ENCODE results near the gene TPM2.

The TPM2 gene

DNA sequence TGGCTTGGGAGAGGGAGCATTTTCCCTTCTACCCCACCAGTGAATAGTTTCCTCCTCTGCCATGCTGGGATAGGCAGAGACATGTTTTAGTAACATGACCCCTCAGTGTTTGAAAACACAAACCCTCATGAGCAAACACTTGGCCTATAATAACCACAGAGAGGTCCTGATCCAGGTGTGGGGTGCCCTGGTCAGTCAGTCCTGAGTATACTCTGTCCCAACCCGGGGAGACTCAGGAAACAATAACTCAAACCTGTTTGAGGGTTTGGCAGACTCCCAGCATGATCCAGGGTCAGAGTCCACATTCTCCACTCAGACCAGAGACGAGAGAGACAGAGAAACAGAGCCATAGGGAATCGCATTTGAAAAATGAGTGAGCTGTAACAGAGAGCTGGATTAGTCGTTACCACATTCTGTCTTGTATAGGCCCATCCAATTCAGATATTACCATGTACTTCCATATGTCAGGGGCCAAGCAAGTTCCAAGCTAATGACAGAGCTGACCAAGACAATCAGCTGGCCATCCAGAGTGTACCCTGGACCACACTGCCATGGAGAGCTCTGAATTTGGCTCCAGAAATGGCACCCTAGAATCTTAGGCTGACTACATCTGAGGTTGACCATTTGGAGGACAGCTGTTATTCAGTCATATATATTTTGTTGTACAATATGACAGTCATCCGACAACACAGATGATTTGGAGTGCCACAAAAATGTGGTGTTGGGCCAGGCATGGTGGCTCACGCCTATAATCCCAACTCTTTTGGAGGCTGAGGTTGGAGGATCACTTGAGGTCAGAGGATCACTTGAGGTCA lies 20.2 kb downstream of the TPM2 start:
- Histone ChIP-seq H3K4me3 (no peak overlapping the region), H3K27ac (no peak overlapping the region), H3K9me3 (ENCODE audit: low read depth, low read length) (no peaks in the 10 kb centered on the region), H3K36me3 (ENCODE audit: insufficient read depth, low read length) (no peaks in the 10 kb centered on the region), H3K9ac (ENCODE audit: insufficient read length) (no peak overlapping the region)
- no peak for DNase-seq (ENCODE audit: low read depth, low spot score)
- TF ChIP-seq FOXP2 (optimal IDR thresholded peaks at IDR 0.05; ENCODE audit: control extremely low read depth, extremely low read length, insufficient read depth) = no peak
- TF ChIP-seq POLR2AphosphoS5 (IDR thresholded peaks at IDR 0.05; ENCODE audit: borderline replicate concordance, low read depth, low read length) = no peak
- no peak for TF ChIP-seq EZH2 (IDR thresholded peaks at IDR 0.05)

DNA sequence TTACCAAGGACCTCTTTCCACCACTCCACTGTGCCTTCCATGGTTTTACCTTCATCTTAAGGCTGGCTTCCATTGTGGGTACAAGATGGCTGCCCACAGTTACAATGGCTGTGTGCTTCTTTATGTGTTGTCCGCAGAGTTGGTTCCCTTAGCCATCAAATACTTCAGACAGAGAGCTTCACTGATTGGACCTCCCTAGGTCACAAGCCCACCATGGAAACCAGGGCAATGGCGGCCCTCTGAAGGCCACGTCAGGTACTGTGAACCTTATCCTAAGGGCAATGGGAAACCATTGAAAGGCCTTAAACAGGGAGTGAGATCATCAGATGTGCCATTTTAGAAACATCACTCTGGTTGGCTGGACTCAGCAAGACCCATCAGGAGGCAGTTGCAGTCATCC lies 21.8 kb downstream of the TPM2 start:
- peaks cover 3% of the 10 kb centered on the region; the same call in 1 of the 2 replicates for H3K36me3 ChIP-seq (ENCODE audit: insufficient read depth, low read length)
- TF ChIP-seq FOXP2 (optimal IDR thresholded peaks at IDR 0.05; ENCODE audit: control extremely low read depth, extremely low read length, insufficient read depth) (no peak), EZH2 (IDR thresholded peaks at IDR 0.05) (no peak), POLR2AphosphoS5 (IDR thresholded peaks at IDR 0.05; ENCODE audit: borderline replicate concordance, low read depth, low read length) (no peak)
- no peak overlapping the region for H3K27ac ChIP-seq
- H3K4me3 ChIP-seq = no peak overlapping the region
- no peak for DNase-seq (ENCODE audit: low read depth, low spot score)
- H3K9ac ChIP-seq (ENCODE audit: insufficient read length) = no peak overlapping the region
- no peaks in the 10 kb centered on the region for H3K9me3 ChIP-seq (ENCODE audit: low read depth, low read length)

DNA sequence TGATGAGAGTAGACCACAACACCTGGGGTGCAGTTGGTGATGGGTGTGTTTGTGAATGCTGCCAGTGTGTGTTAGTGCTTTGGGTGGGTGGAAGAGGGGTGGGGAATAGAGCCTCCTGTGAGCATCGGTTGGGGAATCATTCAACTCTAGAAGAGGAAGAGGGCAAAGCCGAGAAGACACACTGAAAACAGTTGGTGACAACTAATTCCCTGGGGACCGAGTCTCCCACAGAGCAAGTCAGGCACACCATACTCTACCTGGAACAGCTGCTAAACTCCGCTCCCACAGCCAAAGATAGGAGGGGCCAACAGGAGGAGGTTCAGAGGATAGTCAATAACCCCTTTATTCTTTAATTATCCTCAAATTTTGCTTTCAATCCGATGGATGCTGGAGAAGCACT lies 23.2 kb downstream of the TPM2 start:
- no peak overlapping the region for H3K4me3 ChIP-seq
- no peak overlapping the region for H3K27ac ChIP-seq
- TF ChIP-seq POLR2AphosphoS5 (IDR thresholded peaks at IDR 0.05; ENCODE audit: borderline replicate concordance, low read depth, low read length) (no peak), EZH2 (IDR thresholded peaks at IDR 0.05) (no peak), FOXP2 (optimal IDR thresholded peaks at IDR 0.05; ENCODE audit: control extremely low read depth, extremely low read length, insufficient read depth) (no peak)
- no peak overlapping the region for H3K9ac ChIP-seq (ENCODE audit: insufficient read length)
- H3K36me3 ChIP-seq (ENCODE audit: insufficient read depth, low read length) = peaks cover 17% of the 10 kb centered on the region
- DNase-seq (ENCODE audit: low read depth, low spot score) = no peak
- H3K9me3 ChIP-seq (ENCODE audit: low read depth, low read length) = no peaks in the 10 kb centered on the region

DNA sequence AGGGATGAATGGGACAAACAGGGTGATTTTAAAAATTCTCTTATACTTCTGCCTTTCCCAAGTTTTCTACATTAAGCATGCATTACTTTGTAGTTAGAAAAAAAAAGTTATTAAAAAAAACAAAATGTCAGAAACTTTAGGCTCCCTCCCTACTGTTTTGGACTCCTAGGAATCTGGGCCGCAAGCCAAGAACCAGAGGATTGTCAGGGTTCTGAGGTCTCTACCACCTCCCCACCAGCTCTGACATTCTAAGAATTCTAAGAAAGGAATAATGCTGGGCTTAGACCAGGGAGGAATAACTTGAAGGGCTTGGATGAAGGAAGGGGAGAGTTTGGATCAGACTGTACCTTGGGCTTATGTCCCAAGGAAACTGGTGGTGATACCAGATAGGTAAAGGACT lies 23.7 kb downstream of the TPM2 start:
- DNase-seq (ENCODE audit: low read depth, low spot score) = no peak
- TF ChIP-seq POLR2AphosphoS5 (IDR thresholded peaks at IDR 0.05; ENCODE audit: borderline replicate concordance, low read depth, low read length) (no peak), FOXP2 (optimal IDR thresholded peaks at IDR 0.05; ENCODE audit: control extremely low read depth, extremely low read length, insufficient read depth) (no peak), EZH2 (IDR thresholded peaks at IDR 0.05) (no peak)
- Histone ChIP-seq H3K9ac (ENCODE audit: insufficient read length) (peak overlapping the region; percentile 87), H3K27ac (no peak overlapping the region), H3K4me3 (peak overlapping the region; percentile 95; the same call in 1 of the 2 replicates), H3K9me3 (ENCODE audit: low read depth, low read length) (no peaks in the 10 kb centered on the region), H3K36me3 (ENCODE audit: insufficient read depth, low read length) (peaks cover 19% of the 10 kb centered on the region)

DNA sequence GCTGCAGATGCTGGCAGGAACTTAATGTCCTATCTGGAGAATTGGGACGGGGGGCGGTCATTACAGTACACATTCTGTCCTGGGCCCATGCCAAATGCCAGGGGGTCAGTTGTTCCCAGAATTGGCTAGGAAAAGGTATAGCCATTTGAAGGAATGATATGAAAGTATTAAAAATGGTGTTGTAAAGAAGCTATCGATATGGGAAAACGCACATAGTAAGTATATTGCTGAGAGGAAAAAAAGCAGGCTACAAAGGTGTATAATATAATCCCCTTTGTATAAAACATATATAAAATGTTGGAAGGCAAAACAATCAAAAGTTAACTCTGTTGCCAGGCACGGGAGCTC lies 24.3 kb downstream of the TPM2 start:
- no peak for DNase-seq (ENCODE audit: low read depth, low spot score)
- no peak overlapping the region for H3K27ac ChIP-seq
- TF ChIP-seq POLR2AphosphoS5 (IDR thresholded peaks at IDR 0.05; ENCODE audit: borderline replicate concordance, low read depth, low read length) (no peak), EZH2 (IDR thresholded peaks at IDR 0.05) (no peak), FOXP2 (optimal IDR thresholded peaks at IDR 0.05; ENCODE audit: control extremely low read depth, extremely low read length, insufficient read depth) (no peak)
- H3K9ac ChIP-seq (ENCODE audit: insufficient read length) = peak overlapping the region; percentile 87
- H3K9me3 ChIP-seq (ENCODE audit: low read depth, low read length) = no peaks in the 10 kb centered on the region
- H3K4me3 ChIP-seq = peak overlapping the region; percentile 95
- H3K36me3 ChIP-seq (ENCODE audit: insufficient read depth, low read length) = peaks cover 25% of the 10 kb centered on the region

DNA sequence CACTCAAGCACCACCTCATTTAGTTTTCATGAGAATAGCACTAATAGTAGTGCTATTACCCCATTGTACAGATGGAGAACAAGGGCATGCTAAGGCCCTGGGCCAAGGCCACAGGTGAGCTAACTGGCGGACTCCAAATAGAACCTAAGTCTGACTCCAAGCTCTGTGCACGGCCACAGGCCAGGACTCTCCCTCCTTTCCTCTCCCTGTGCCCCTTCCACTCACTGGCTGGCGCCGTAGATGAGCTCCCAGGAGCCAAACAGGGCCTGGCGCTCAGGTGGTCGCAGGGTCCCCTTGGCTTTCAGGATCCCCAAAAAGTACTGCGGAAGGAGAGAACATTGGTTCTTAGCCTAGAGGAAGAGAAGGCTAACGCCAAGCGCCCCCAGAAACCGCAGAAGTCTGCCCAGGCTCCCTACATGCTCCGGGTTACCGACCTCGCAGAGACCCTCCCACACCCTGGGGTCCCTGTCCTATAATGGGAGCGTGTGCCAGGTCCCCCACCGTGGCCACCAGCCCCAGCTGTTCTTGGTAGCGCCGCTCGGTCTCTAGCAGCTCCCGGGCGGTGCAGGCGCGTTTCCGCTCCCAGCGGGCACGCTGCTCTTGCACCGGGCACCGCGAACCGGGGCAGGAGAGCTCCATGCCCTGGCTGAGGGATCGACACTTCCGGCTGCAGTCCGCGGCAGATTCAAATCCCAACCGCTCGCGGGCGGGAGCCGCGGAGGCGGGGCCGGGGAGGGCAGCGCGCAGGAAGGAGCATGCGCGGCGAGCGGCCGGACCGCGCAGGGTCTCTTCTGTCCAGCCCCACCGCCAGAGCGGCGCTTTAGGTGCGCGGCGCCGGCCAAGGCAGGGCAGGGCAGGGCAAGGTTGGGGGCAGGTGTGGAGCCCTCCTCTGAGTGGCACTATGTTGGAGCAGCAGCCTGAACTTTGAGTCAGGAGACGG lies 24.9 kb downstream of the TPM2 start, which contains the start of gene ARHGEF39:
ARHGEF39 (minus strand) TSS at position 665 of the 940 bp plus-strand sequence; CDS start at position 639, 26 bp downstream.
- Histone ChIP-seq H3K9me3 (ENCODE audit: low read depth, low read length) (no peaks in the 10 kb centered on the region), H3K9ac (ENCODE audit: insufficient read length) (peak within 1 kb of the TSS; percentile 87), H3K4me3 (peak within 1 kb of the TSS; percentile 95), H3K36me3 (ENCODE audit: insufficient read depth, low read length) (peaks cover 27% of the 10 kb centered on the region), H3K27ac (peak within 1 kb of the TSS; percentile 70)
- TF ChIP-seq FOXP2 (optimal IDR thresholded peaks at IDR 0.05; ENCODE audit: control extremely low read depth, extremely low read length, insufficient read depth) (peak; percentile 30), EZH2 (IDR thresholded peaks at IDR 0.05) (no peak), POLR2AphosphoS5 (IDR thresholded peaks at IDR 0.05; ENCODE audit: borderline replicate concordance, low read depth, low read length) (peak; percentile 86)
- no peak for DNase-seq (ENCODE audit: low read depth, low spot score)

- H3K27ac ChIP-seq = no peak overlapping the region
- H3K4me3 ChIP-seq = no peak overlapping the region
- H3K9ac ChIP-seq (ENCODE audit: insufficient read length) = no peak overlapping the region
- H3K36me3 ChIP-seq (ENCODE audit: insufficient read depth, low read length) = peaks cover 27% of the 10 kb centered on the region
- no peaks in the 10 kb centered on the region for H3K9me3 ChIP-seq (ENCODE audit: low read depth, low read length)
- DNase-seq (ENCODE audit: low read depth, low spot score) = no peak
- no peak for TF ChIP-seq POLR2AphosphoS5 (IDR thresholded peaks at IDR 0.05; ENCODE audit: borderline replicate concordance, low read depth, low read length)
- TF ChIP-seq FOXP2 (optimal IDR thresholded peaks at IDR 0.05; ENCODE audit: control extremely low read depth, extremely low read length, insufficient read depth) = no peak
- TF ChIP-seq EZH2 (IDR thresholded peaks at IDR 0.05) = no peak
Measured at GRCh38 chr9:35662437-35662836, 27.3 kb downstream of the TPM2 start.

DNA sequence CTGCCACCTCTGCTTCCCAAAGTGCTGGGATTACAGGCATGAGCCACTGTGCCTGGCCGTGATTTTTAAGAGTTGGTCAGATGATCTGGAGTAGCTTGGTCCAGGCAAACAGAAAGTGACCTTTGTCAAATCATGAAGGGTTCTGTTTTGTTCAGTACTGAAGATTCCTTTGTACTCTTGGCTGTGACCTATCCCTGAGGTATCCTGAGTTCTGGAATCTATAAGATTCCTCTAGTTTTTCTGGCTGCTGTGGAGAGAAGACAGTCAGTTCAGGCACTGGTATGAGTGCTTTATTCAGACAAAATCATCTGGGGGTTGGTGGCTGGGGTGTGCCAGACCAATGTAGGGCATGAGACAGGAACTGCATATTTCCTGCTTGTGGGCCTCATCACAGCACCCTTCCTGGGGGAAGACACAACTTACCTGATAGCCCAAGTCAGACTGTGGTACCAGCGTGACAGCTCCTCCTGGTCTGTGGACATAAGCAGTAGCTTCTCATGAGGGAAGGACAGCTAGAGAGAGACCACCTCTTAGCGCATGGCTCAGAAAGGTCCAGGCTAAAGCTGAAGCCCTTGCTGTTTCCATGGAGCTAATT lies 27.9 kb downstream of the TPM2 start:
- H3K9ac ChIP-seq (ENCODE audit: insufficient read length) = no peak overlapping the region
- peaks cover 27% of the 10 kb centered on the region for H3K36me3 ChIP-seq (ENCODE audit: insufficient read depth, low read length)
- H3K4me3 ChIP-seq = no peak overlapping the region
- H3K9me3 ChIP-seq (ENCODE audit: low read depth, low read length) = no peaks in the 10 kb centered on the region
- no peak overlapping the region; the same call in 1 of the 2 replicates for H3K27ac ChIP-seq
- DNase-seq (ENCODE audit: low read depth, low spot score) = no peak
- TF ChIP-seq EZH2 (IDR thresholded peaks at IDR 0.05) = no peak
- no peak; the same call in 1 of the 2 replicates for TF ChIP-seq POLR2AphosphoS5 (IDR thresholded peaks at IDR 0.05; ENCODE audit: borderline replicate concordance, low read depth, low read length)
- TF ChIP-seq FOXP2 (optimal IDR thresholded peaks at IDR 0.05; ENCODE audit: control extremely low read depth, extremely low read length, insufficient read depth) = no peak
